ENCODE data around the gene C1RL. TPM values are rescaled to one million over a fixed set of nuclear protein-coding genes. Genes with fewer than 3 reads are reported as not detected.

The C1RL gene
- total RNA-seq, 2 experiments from 2014 or later: 3.0 to 10.4 TPM

GRCh38 chr12:7131502-7131866 lies 22.5 kb upstream of the C1RL start:
- peaks cover 20% of the 10 kb centered on the region for H3K4me1 ChIP-seq (ENCODE audit: insufficient read depth, low read length, poor library complexity, severe bottlenecking)
- DNase-seq (ENCODE audit: low spot score): no peak
- no peaks in the 10 kb centered on the region for H3K79me2 ChIP-seq (ENCODE audit: insufficient read depth, low read depth, low read length)
- ChIA-PET CTCF (ENCODE audit: unreplicated experiment) (no interaction called here), POLR2A (no interaction called here)
- H3K4me3 ChIP-seq (ENCODE audit: low read depth, low read length, poor library complexity, severe bottlenecking): peak overlapping the region; percentile 79
- H3K36me3 ChIP-seq (ENCODE audit: insufficient read depth, low read length): peaks cover 5% of the 10 kb centered on the region; the same call in 1 of the 2 replicates
- H2AFZ ChIP-seq (ENCODE audit: low read length): no peak overlapping the region
- H3K9me2 ChIP-seq (ENCODE audit: insufficient read depth, low read length): no peaks in the 10 kb centered on the region
- no TSS peak for BruUV-seq (replicated peaks)
- no peak for TF ChIP-seq EZH2phosphoT487 (IDR thresholded peaks at IDR 0.05; ENCODE audit: borderline replicate concordance, low read depth, low read length)
- no peak for TF ChIP-seq CTCF (conservative IDR thresholded peaks at IDR 0.05; ENCODE audit: low read length)
- intact Hi-C loops (cut with micrococcal nuclease; ENCODE audit: unreplicated experiment): no loop called here
- no peaks in the 10 kb centered on the region for H4K20me1 ChIP-seq (ENCODE audit: insufficient read depth, low read length)
- H3K9me3 ChIP-seq (ENCODE audit: low read length): no peaks in the 10 kb centered on the region
- no peak overlapping the region for H3K27ac ChIP-seq (ENCODE audit: low read depth, low read length, poor library complexity, severe bottlenecking)
- H3K4me2 ChIP-seq (ENCODE audit: low read length): peak overlapping the region; percentile 86

DNA sequence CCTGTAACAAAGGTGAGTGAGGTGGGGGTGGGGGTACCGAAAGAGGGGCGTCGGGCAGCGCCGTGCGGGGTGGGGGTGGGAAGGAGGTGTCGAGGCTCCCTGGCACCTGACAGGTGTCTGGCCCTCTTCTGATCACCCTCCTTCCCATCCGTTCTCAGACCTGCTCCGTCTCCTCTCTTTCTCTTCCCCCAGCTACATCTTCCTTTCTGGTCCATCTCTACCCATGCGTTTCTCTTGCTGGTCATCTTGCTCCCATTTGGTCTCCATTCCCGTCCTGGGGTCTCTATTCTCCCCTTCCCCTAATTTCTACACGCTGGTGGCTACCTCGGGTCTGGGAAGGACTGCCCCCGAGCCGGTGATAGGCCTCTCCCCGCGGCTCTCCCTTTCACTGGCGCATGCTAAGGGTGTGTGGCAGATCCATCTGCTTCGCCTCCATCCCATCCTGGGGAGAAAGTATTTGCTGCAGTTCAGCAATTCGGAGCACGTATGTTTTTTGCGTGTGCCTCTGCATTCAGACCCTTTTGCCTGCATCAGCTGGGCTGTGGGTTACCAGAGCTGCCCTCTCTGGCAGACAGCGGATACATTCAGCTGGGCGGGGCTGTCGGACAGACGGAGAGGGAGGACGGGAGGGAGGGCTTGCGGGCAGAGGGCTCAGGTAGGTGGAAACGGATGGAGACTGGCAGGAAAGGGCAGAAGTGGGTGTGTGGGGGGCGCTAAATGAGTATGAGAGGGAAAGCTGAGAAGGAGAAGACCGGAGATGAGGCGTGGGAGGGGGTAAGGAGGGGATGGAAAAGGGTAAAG lies 21.9 kb upstream of the C1RL start:
- DNase-seq (ENCODE audit: low spot score): peak; percentile 46
- H3K4me1 ChIP-seq (ENCODE audit: insufficient read depth, low read length, poor library complexity, severe bottlenecking): peaks cover 20% of the 10 kb centered on the region
- no peaks in the 10 kb centered on the region for H3K9me2 ChIP-seq (ENCODE audit: insufficient read depth, low read length)
- no peaks in the 10 kb centered on the region for H3K9me3 ChIP-seq (ENCODE audit: low read length)
- H3K79me2 ChIP-seq (ENCODE audit: insufficient read depth, low read depth, low read length): no peaks in the 10 kb centered on the region
- ChIA-PET CTCF (ENCODE audit: unreplicated experiment) (no interaction called here), POLR2A (interaction anchor here (0.8 kb wide), 1 partner anchor 63 kb away, joined by 6 read pairs; no protein-coding TSS in a partner anchor)
- no peaks in the 10 kb centered on the region for H4K20me1 ChIP-seq (ENCODE audit: insufficient read depth, low read length)
- peak overlapping the region; percentile 87 for H2AFZ ChIP-seq (ENCODE audit: low read length)
- intact Hi-C loops (cut with micrococcal nuclease; ENCODE audit: unreplicated experiment): no loop called here
- TF ChIP-seq EZH2phosphoT487 (IDR thresholded peaks at IDR 0.05; ENCODE audit: borderline replicate concordance, low read depth, low read length) (no peak), CTCF (conservative IDR thresholded peaks at IDR 0.05; ENCODE audit: low read length) (0 out of 2 replicates have a peak, but pooled peaks have one; percentile 19)
- H3K4me3 ChIP-seq (ENCODE audit: low read depth, low read length, poor library complexity, severe bottlenecking): peak overlapping the region; percentile 79
- BruUV-seq (replicated peaks): no TSS peak
- H3K27ac ChIP-seq (ENCODE audit: low read depth, low read length, poor library complexity, severe bottlenecking): no peak overlapping the region
- H3K4me2 ChIP-seq (ENCODE audit: low read length): peak overlapping the region; percentile 86
- peaks cover under 1% of the 10 kb centered on the region; the same call in 1 of the 2 replicates for H3K36me3 ChIP-seq (ENCODE audit: insufficient read depth, low read length)
